Measurements from ENCODE around the gene CLNK.

CLNK gene

GRCh38 chr4:10608501-10609219 lies 75.9 kb downstream of the CLNK start:
- DNase-seq (ENCODE audit: low spot score), result no peak

- no peak for DNase-seq (ENCODE audit: low spot score)
Measured at GRCh38 chr4:10607206-10607605, 77.4 kb downstream of the CLNK start.

- no peak for DNase-seq (ENCODE audit: low spot score)
Measured at GRCh38 chr4:10606483-10607155, 77.9 kb downstream of the CLNK start.

GRCh38 chr4:10605746-10606482 lies 78.7 kb downstream of the CLNK start:
- DNase-seq (ENCODE audit: low spot score), result no peak

GRCh38 chr4:10605031-10605430 lies 79.5 kb downstream of the CLNK start:
- DNase-seq (ENCODE audit: low spot score), result no peak

- no peak for DNase-seq (ENCODE audit: low spot score)
Measured at GRCh38 chr4:10599574-10599973, 85.0 kb downstream of the CLNK start.

- no peak for DNase-seq (ENCODE audit: low spot score)
Measured at GRCh38 chr4:10598829-10599228, 85.7 kb downstream of the CLNK start.

GRCh38 chr4:10596586-10597290 lies 87.8 kb downstream of the CLNK start:
- DNase-seq (ENCODE audit: low spot score), result no peak

- DNase-seq (ENCODE audit: low spot score), result no peak
Measured at GRCh38 chr4:10593130-10593529, 91.4 kb downstream of the CLNK start.

- DNase-seq (ENCODE audit: low spot score), result no peak
Measured at GRCh38 chr4:10590896-10591295, 93.7 kb downstream of the CLNK start.

GRCh38 chr4:10589799-10590198 lies 94.8 kb downstream of the CLNK start:
- no peak for DNase-seq (ENCODE audit: low spot score)

- DNase-seq (ENCODE audit: low spot score), result no peak
Measured at GRCh38 chr4:10589321-10589720, 95.2 kb downstream of the CLNK start.

GRCh38 chr4:10587697-10588096 lies 96.9 kb downstream of the CLNK start:
- no peak for DNase-seq (ENCODE audit: low spot score)

GRCh38 chr4:10587296-10587695 lies 97.3 kb downstream of the CLNK start:
- no peak for DNase-seq (ENCODE audit: low spot score)

- DNase-seq (ENCODE audit: low spot score), result peak; percentile 66
Measured at GRCh38 chr4:10584042-10584441, 100.5 kb downstream of the CLNK start.

- no peak for DNase-seq (ENCODE audit: low spot score)
Measured at GRCh38 chr4:10582951-10583350, 101.6 kb downstream of the CLNK start.

GRCh38 chr4:10582059-10582686 lies 102.4 kb downstream of the CLNK start:
- DNase-seq (ENCODE audit: low spot score), result peak; percentile 50

GRCh38 chr4:10581022-10581421 lies 103.5 kb downstream of the CLNK start:
- no peak for DNase-seq (ENCODE audit: low spot score)

- no peak for DNase-seq (ENCODE audit: low spot score)
Measured at GRCh38 chr4:10579648-10580047, 104.9 kb downstream of the CLNK start.

GRCh38 chr4:10577508-10578426 lies 106.8 kb downstream of the CLNK start:
- DNase-seq (ENCODE audit: low spot score), result no peak

- DNase-seq (ENCODE audit: low spot score), result no peak
Measured at GRCh38 chr4:10577018-10577417, 107.5 kb downstream of the CLNK start.

All from SW480 (cell line).